Measurements from ENCODE around the gene ATPAF1.
A peak's percentile ranks its signal among the peaks of the same experiment; 100 is the strongest.

ATPAF1 gene

GRCh38 chr1:46613661-46614603, 54.2 kb downstream of the ATPAF1 start:
- no peak for DNase-seq

GRCh38 chr1:46612937-46613660, 55.1 kb downstream of the ATPAF1 start:
- DNase-seq: no peak

- DNase-seq: no peak
These were observed 56.4 kb downstream of the ATPAF1 start for GRCh38 chr1:46611691-46612221.

GRCh38 chr1:46607345-46608130, 60.6 kb downstream of the ATPAF1 start:
- DNase-seq: no peak

- no peak for DNase-seq
These were observed 61.8 kb downstream of the ATPAF1 start for GRCh38 chr1:46606255-46606965.

GRCh38 chr1:46605232-46605631, 62.9 kb downstream of the ATPAF1 start:
- no peak for DNase-seq

- peak; percentile 97 for DNase-seq
These were observed 64.2 kb downstream of the ATPAF1 start, which contains the start of gene MKNK1 for GRCh38 chr1:46603858-46604549. Gene MKNK1, minus strand, starts transcription at chr1:46604268. Its CDS starts 20,941 bp downstream, at chr1:46583327.

- DNase-seq: no peak
These were observed 64.7 kb downstream of the ATPAF1 start for GRCh38 chr1:46603481-46603857.

- no peak for DNase-seq
These were observed 66.7 kb downstream of the ATPAF1 start for GRCh38 chr1:46601257-46602007.

GRCh38 chr1:46599059-46599970, 68.8 kb downstream of the ATPAF1 start:
- DNase-seq: no peak

- no peak for DNase-seq
These were observed 71.3 kb downstream of the ATPAF1 start for GRCh38 chr1:46596846-46597245.

GRCh38 chr1:46596036-46596435, 72.1 kb downstream of the ATPAF1 start:
- DNase-seq: no peak

GRCh38 chr1:46595127-46595526, 73.0 kb downstream of the ATPAF1 start:
- no peak for DNase-seq

- no peak for DNase-seq
These were observed 74.1 kb downstream of the ATPAF1 start for GRCh38 chr1:46594063-46594462.

GRCh38 chr1:46592823-46593222, 75.3 kb downstream of the ATPAF1 start:
- DNase-seq: no peak

GRCh38 chr1:46589529-46589928, 78.6 kb downstream of the ATPAF1 start:
- DNase-seq: no peak

GRCh38 chr1:46587069-46587468, 81.1 kb downstream of the ATPAF1 start:
- DNase-seq: no peak

- DNase-seq: no peak
These were observed 82.7 kb downstream of the ATPAF1 start for GRCh38 chr1:46585312-46585938.

GRCh38 chr1:46583494-46583893, 84.7 kb downstream of the ATPAF1 start:
- DNase-seq: no peak

Measured in activated CD8-positive, alpha-beta memory T cell treated with anti-CD3 and anti-CD28 coated beads for 24 hours (primary cell).